ENCODE measurements around the gene MAD2L2. TPM values are rescaled to one million over a fixed set of nuclear protein-coding genes. Genes with fewer than 3 reads are reported as not detected.

The MAD2L2 gene
- total RNA-seq, 4 donors from 2014 or later = 22.7 to 40.0 (median 32.5) TPM

DNA sequence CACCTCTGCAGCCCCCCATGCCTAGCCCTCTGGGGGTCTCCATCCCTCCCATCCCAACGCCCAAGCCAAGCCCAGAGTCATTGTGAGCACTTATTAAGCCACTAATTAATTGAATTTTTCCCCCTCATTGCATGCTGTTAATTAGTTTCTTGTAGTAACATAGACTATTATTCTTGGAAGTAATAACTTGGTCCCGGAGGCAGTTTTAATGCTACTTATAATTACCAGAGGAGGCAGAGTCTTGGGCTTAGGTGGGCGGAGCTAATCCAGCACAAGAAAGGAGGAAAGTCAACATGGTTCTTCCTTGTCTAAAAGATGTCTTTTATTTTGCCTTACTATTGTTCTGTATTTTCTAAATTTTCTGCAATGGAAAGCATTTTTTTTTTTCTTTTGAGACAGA is 54.4 kb downstream of the MAD2L2 start:
- WGBS, 2 donors = 45 to 53% methylated on average over 3 of the region's 3 CpGs
- TF ChIP-seq, protein P1, sequence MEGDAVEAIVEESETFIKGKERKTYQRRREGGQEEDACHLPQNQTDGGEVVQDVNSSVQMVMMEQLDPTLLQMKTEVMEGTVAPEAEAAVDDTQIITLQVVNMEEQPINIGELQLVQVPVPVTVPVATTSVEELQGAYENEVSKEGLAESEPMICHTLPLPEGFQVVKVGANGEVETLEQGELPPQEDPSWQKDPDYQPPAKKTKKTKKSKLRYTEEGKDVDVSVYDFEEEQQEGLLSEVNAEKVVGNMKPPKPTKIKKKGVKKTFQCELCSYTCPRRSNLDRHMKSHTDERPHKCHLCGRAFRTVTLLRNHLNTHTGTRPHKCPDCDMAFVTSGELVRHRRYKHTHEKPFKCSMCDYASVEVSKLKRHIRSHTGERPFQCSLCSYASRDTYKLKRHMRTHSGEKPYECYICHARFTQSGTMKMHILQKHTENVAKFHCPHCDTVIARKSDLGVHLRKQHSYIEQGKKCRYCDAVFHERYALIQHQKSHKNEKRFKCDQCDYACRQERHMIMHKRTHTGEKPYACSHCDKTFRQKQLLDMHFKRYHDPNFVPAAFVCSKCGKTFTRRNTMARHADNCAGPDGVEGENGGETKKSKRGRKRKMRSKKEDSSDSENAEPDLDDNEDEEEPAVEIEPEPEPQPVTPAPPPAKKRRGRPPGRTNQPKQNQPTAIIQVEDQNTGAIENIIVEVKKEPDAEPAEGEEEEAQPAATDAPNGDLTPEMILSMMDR (IDR thresholded peaks at IDR 0.05) = no peak
- no peak for TF ChIP-seq POLR2A (IDR thresholded peaks at IDR 0.05)
- DNase-seq (ENCODE audit: low spot score in 2 of 2) = no peak
- H3K4me3 ChIP-seq (ENCODE audit: low read depth, poor library complexity, severe bottlenecking) = no peak overlapping the region
- intact Hi-C loops (cut with DNase I; ENCODE audit: low total_unique reads) = no loop called here

Other genes with a start within 250 kb of the MAD2L2 start
- gene DISP3, start 202.0 kb downstream of the MAD2L2 start, total RNA-seq = not detected
- gene FBXO2, start 26.7 kb downstream of the MAD2L2 start, total RNA-seq = 10 to 100 TPM in 3 of 4 donors, 1 to 10 TPM in 1; 9.1 to 19.5 (median 14.9) TPM
- 10 to 100 TPM; 25.0 to 32.3 (median 27.0) TPM for gene FBXO44, start 26.3 kb downstream of the MAD2L2 start, total RNA-seq
- gene FBXO6, start 16.9 kb downstream of the MAD2L2 start, total RNA-seq = 10 to 100 TPM; 14.1 to 18.8 (median 16.7) TPM
- gene DRAXIN, start 10.6 kb upstream of the MAD2L2 start, total RNA-seq = under 1 TPM in 3 of 4 donors, not detected in 1; 0.15 to 0.52 (median 0.36) TPM
- 10 to 100 TPM; 26.3 to 62.3 (median 40.2) TPM for gene AGTRAP, start 55.0 kb upstream of the MAD2L2 start, total RNA-seq
- gene C1orf167, start 81.0 kb upstream of the MAD2L2 start, total RNA-seq = 1 to 10 TPM in 2 of 4 donors, not detected in 2; 1.6 to 2.8 TPM
- gene MTHFR, start 124.8 kb upstream of the MAD2L2 start, total RNA-seq = 10 to 100 TPM; 25.9 to 41.8 (median 33.0) TPM
- 10 to 100 TPM in 2 of 4 donors, 1 to 10 TPM in 2; 7.0 to 12.4 (median 10.9) TPM for gene CLCN6, start 125.0 kb upstream of the MAD2L2 start, total RNA-seq
- not detected for gene NPPA, start 166.6 kb upstream of the MAD2L2 start, total RNA-seq
- not detected for gene NPPB, start 177.8 kb upstream of the MAD2L2 start, total RNA-seq
- gene KIAA2013, start 245.3 kb upstream of the MAD2L2 start, total RNA-seq = 100 to 1,000 TPM in 3 of 4 donors, 10 to 100 TPM in 1; 93.7 to 115 (median 103) TPM